Activated CD8-positive, alpha-beta T cell treated with anti-CD3 and anti-CD28 coated beads for 36 hours (primary cell): ENCODE measurements around the gene SORBS2. TPM values are rescaled to one million over a fixed set of nuclear protein-coding genes. Genes with fewer than 3 reads are reported as not detected.

ENCODE experiments used
- ATAC-seq: fragments of 200-7000 bp; cut with Tn5 transposase; one replicate; pipeline ENCODE4 v1.10.0; 2021; ENCODE audit warnings: mild to moderate bottlenecking, moderate library complexity
- CTCF ChIA-PET: fragments of 350-600 bp; sonication (Branson Sonifier 250); formaldehyde crosslinking; loops from one replicate; lab custom pipeline; 2021; ENCODE audit warnings: antibody characterized with exemption; lab: Charles Lee
- POLR2A ChIA-PET: fragments of 350-600 bp; sonication (Branson Sonifier 250); formaldehyde crosslinking; loops from one replicate; lab custom pipeline; 2021; ENCODE audit warnings: antibody characterized with exemption; lab: Charles Lee
- DNase-seq: peaks from one replicate; pipeline ENCODE4 v3.0.0-alpha.2; 2020
- H3K27ac Mint-ChIP-seq: one replicate; pipeline ENCODE4 v1.8.0; 2021; ENCODE audit warnings: mild to moderate bottlenecking, mixed read lengths
- H3K27me3 Mint-ChIP-seq: one replicate; pipeline ENCODE4 v1.8.0; 2021; ENCODE audit warnings: mixed read lengths
- H3K36me3 Mint-ChIP-seq: one replicate; pipeline ENCODE4 v1.8.0; 2021; ENCODE audit warnings: low read depth, mixed read lengths
- H3K4me1 Mint-ChIP-seq: one replicate; pipeline ENCODE4 v1.8.0; 2021; ENCODE audit warnings: low read depth, mixed read lengths
- H3K4me3 Mint-ChIP-seq: one replicate; pipeline ENCODE4 v1.8.0; 2021; ENCODE audit warnings: mild to moderate bottlenecking, moderate library complexity, mixed read lengths
- H3K9me3 Mint-ChIP-seq: one replicate; pipeline ENCODE4 v1.8.0; 2021; ENCODE audit warnings: mixed read lengths
- intact Hi-C: fragments of 100-400 bp; cut with micrococcal nuclease; formaldehyde crosslinking; loops from one replicate; pipeline ENCODE4 v1.10.0; 2022
- total RNA-seq, 2 experiments: library from RNA; stranded (reverse); gene quantifications; one replicate each; pipeline ENCODE4 v1.2.3, GENCODE V29; 2021
- TF ChIP-seq, protein P1 (sequence below): fragments of 200-600 bp; IDR thresholded peaks from one replicate; pipeline ENCODE4 v1.8.0; 2022; ENCODE audit warnings: antibody characterized with exemption, mild to moderate bottlenecking

Gene SORBS2
- total RNA-seq, 2 experiments from 2014 or later = not detected

DNA sequence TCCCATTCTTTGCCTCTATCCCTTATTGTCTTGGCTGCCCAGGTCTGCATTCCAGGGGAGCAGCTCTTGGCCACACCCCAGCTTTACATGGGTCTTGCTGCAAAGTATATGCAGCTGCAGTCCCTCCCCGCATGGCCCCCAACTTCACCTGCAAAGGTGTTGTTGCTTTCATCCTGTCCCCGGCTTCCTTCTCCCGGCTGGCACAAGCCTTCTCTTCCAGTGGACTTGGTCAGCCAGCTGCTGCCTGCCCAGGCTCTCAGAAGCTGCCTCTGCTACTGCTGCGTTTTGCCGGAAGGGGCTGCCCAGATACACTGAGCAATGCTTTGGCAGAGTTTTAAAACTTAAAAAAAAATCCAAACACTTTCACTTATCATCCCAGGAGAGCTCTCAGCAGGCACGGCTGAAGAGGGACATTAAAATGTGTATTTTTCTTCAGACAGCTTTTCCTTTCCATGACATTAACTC lies 155.5 kb downstream of the SORBS2 start:
- ChIA-PET CTCF (no interaction called here), POLR2A (no interaction called here)
- DNase-seq (no peak), ATAC-seq (no peak)
- H3K9me3 Mint-ChIP-seq = no peaks in the 10 kb centered on the region
- no peak overlapping the region for H3K27ac Mint-ChIP-seq
- intact Hi-C loops = no loop called here
- H3K27me3 Mint-ChIP-seq = no peaks in the 10 kb centered on the region
- no peaks in the 10 kb centered on the region for H3K36me3 Mint-ChIP-seq
- TF ChIP-seq, protein P1, sequence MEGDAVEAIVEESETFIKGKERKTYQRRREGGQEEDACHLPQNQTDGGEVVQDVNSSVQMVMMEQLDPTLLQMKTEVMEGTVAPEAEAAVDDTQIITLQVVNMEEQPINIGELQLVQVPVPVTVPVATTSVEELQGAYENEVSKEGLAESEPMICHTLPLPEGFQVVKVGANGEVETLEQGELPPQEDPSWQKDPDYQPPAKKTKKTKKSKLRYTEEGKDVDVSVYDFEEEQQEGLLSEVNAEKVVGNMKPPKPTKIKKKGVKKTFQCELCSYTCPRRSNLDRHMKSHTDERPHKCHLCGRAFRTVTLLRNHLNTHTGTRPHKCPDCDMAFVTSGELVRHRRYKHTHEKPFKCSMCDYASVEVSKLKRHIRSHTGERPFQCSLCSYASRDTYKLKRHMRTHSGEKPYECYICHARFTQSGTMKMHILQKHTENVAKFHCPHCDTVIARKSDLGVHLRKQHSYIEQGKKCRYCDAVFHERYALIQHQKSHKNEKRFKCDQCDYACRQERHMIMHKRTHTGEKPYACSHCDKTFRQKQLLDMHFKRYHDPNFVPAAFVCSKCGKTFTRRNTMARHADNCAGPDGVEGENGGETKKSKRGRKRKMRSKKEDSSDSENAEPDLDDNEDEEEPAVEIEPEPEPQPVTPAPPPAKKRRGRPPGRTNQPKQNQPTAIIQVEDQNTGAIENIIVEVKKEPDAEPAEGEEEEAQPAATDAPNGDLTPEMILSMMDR = no peak
- H3K4me3 Mint-ChIP-seq = no peak overlapping the region
- H3K4me1 Mint-ChIP-seq = no peaks in the 10 kb centered on the region

DNA sequence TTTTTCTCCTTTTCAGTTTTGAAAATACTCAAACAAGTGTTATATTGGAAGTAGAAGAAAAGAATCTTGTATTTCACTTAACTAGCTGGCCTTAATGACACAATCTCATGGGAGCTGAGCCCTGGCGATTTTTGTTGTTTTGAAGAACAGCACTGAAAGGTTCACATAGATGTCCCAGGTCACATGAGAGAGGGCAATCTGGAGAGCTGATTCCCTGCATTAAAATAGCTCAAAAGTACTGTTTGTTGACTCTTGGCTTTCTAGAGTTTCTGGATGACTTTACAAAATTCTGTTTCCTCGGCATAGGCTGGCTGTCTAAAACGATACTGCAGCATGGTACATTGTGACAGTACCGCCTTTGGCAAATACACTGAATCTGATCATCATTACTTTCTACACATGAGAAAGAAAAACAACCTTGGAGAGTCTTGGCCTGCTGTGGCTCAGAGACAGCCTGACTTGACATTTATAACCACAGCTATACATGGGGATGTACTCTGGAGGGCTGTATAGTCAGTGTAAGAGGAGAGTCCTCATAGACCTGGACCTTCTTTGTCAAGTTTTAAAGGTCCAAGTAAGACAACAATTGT lies 156.9 kb downstream of the SORBS2 start:
- CTCF ChIA-PET = interaction anchor here (1.4 kb wide), 1 partner anchor 17 kb away, joined by 3 read pairs; no protein-coding TSS in a partner anchor

DNA sequence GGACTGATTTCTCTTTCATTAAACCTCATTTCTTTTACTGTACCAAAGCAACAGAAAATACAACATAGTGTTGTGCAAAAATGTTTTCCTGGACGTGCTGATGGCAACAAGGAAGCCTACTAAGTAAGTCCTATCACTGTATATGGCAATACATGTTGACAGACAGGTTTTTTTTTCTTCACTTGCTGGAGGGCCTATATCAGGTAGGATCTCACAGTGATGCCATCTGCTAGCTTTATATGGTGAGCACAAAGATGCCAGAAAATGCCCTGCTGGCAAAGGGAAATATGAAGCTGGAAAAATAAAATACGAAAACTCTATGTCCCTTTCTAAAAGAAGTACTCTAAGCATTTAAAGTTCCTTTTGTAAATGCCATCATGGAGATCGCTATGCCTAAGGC lies 157.7 kb downstream of the SORBS2 start:
- TF ChIP-seq, protein P1 = no peak
- H3K9me3 Mint-ChIP-seq = no peaks in the 10 kb centered on the region
- no peaks in the 10 kb centered on the region for H3K36me3 Mint-ChIP-seq
- ATAC-seq (no peak), DNase-seq (no peak)
- ChIA-PET CTCF (interaction anchor here (1.4 kb wide), 1 partner anchor 16 kb away, joined by 3 read pairs; no protein-coding TSS in a partner anchor), POLR2A (no interaction called here)
- no peaks in the 10 kb centered on the region for H3K4me1 Mint-ChIP-seq
- intact Hi-C loops = no loop called here
- no peak overlapping the region for H3K4me3 Mint-ChIP-seq
- H3K27me3 Mint-ChIP-seq = no peaks in the 10 kb centered on the region
- no peak overlapping the region for H3K27ac Mint-ChIP-seq

More for the DNA sequence above, 156.9 kb downstream of the SORBS2 start:
- POLR2A ChIA-PET = no interaction called here
- intact Hi-C loops = no loop called here
- ATAC-seq = no peak
- TF ChIP-seq, protein P1 = no peak
- DNase-seq = no peak
- Mint-ChIP-seq H3K27ac (no peak overlapping the region), H3K4me3 (no peak overlapping the region), H3K27me3 (no peaks in the 10 kb centered on the region), H3K9me3 (no peaks in the 10 kb centered on the region), H3K4me1 (no peaks in the 10 kb centered on the region), H3K36me3 (no peaks in the 10 kb centered on the region)

DNA sequence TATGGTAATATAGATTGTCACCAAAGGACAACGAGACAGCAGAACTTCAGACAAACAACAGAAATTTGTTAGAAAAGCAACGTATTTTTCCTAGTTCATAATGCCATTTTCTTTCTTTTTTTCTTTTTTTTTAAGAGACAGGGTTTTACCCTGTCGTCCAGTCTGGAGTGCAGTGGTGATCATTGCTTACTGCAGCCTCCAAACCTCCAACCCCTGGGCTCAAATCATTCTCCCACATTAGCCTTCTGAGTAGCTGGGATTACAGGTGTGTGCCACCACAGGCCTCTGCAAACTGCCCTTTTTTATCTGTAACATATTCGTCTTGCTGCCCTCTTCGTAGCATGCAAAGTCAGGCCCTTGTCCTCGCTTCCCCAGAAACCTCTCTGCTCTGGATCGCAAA lies 160.1 kb downstream of the SORBS2 start:
- Mint-ChIP-seq H3K4me3 (no peak overlapping the region), H3K36me3 (no peaks in the 10 kb centered on the region), H3K27ac (no peak overlapping the region), H3K27me3 (no peaks in the 10 kb centered on the region), H3K4me1 (no peaks in the 10 kb centered on the region), H3K9me3 (no peaks in the 10 kb centered on the region)
- ATAC-seq = no peak
- intact Hi-C loops = no loop called here
- DNase-seq = no peak
- ChIA-PET CTCF (no interaction called here), POLR2A (no interaction called here)
- TF ChIP-seq, protein P1 = no peak

DNA sequence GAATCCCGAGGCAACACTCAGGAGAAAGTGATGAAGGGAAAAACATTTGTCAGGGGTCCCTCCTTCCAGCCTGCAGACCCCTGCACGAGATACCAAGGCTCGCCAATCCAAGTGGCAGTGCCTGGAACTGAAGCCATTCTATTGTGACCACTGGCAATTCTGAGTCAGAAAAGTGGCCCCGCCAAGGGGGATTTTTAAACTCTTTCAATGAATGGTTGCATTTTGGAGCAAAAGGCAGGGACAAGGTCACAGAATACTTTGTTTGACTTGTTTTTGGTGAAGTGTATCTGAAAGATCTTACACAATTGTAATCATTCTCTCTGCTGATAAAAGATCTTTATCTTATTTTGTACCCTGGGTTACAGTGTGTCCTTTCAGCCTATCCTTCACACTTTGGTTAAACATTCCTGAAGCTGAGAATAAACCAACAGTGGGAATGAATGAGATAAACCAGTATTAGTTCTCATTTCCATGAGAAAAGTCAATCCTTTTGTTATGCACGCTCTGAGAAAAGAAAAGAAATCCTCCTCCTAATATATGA lies 160.8 kb downstream of the SORBS2 start:
- no peak for ATAC-seq
- no peak overlapping the region for H3K4me3 Mint-ChIP-seq
- H3K27ac Mint-ChIP-seq = no peak overlapping the region

More for the DNA sequence above, 160.8 kb downstream of the SORBS2 start:
- Mint-ChIP-seq H3K27me3 (no peaks in the 10 kb centered on the region), H3K36me3 (no peaks in the 10 kb centered on the region), H3K9me3 (no peaks in the 10 kb centered on the region), H3K4me1 (no peaks in the 10 kb centered on the region)
- intact Hi-C loops = no loop called here
- TF ChIP-seq, protein P1 = no peak
- POLR2A ChIA-PET = no interaction called here
- no peak for DNase-seq
- CTCF ChIA-PET = no interaction called here
